Endothelial cell of umbilical vein (primary cell): Measurements from ENCODE around the gene SPRING1. TPM values are rescaled to one million over a fixed set of nuclear protein-coding genes. Genes with fewer than 3 reads are reported as not detected.

Experiments used
- BruUV-seq: library from RNA; stranded (reverse); fragments of 400-500 nt; replicated peaks from 2 replicates; lab custom pipeline; 2021; lab: Mats Ljungman, UMichigan
- CTCF ChIA-PET: fragments of 300-600, 350-600 bp; sonication (Branson Sonifier 250); formaldehyde crosslinking; loops from one replicate; lab custom pipeline; 2021; ENCODE audit warnings: antibody characterized with exemption, inconsistent platforms; lab: Charles Lee
- POLR2A ChIA-PET: fragments of 300-600, 350-600 bp; sonication (Branson Sonifier 250); formaldehyde crosslinking; loops from one replicate; lab custom pipeline; 2021; ENCODE audit warnings: antibody characterized with exemption, inconsistent platforms; lab: Charles Lee
- DNase-seq: peaks from one replicate; pipeline ENCODE4 v3.0.0-alpha.2; 2011; ENCODE audit warnings: low read depth, low spot score
- FAIRE-seq: peaks from 2 replicates; lab custom pipeline; 2011; peaks lifted over from hg19 to GRCh38; lab: Jason Lieb, UNC
- H2AFZ ChIP-seq: 2 replicates; pipeline ENCODE4 v1.6.0; 2012; ENCODE audit warnings: low read depth, low read length, control low read depth, inconsistent platforms
- H3K27ac ChIP-seq: 2 replicates; pipeline ENCODE4 v1.5.1; 2011; ENCODE audit warnings: low read depth, mild to moderate bottlenecking, control low read depth, low read length, moderate library complexity; ENCODE audit not compliant: insufficient read depth
- H3K27me3 ChIP-seq, 2 experiments: 2 replicates each; pipeline versions ENCODE4 v1.6.0 to v1.6.1; 2011; ENCODE audit warnings: low read length in 2 of 2, mixed read lengths in 1 of 2; ENCODE audit not compliant: control insufficient read depth in 2 of 2, insufficient read depth in 2 of 2
- H3K36me3 ChIP-seq, 2 experiments: 2 replicates in 1 of 2; 3 replicates in 1 of 2; pipeline ENCODE4 v1.5.1; 2011; ENCODE audit warnings: low read length in 2 of 2, mild to moderate bottlenecking in 1 of 2, moderate library complexity in 1 of 2; ENCODE audit not compliant: control insufficient read depth in 2 of 2, insufficient read depth in 2 of 2; ENCODE audit errors: extremely low read depth in 1 of 2
- H3K4me1 ChIP-seq: 3 replicates; pipeline ENCODE4 v1.5.1; 2011; ENCODE audit warnings: mild to moderate bottlenecking, low read length; ENCODE audit not compliant: control insufficient read depth, insufficient read depth; ENCODE audit errors: extremely low read depth
- H3K4me2 ChIP-seq: 2 replicates; pipeline ENCODE4 v1.6.1; 2011; ENCODE audit warnings: low read length, control low read depth, mixed read lengths; ENCODE audit not compliant: insufficient read depth
- H3K4me3 ChIP-seq, 3 experiments: fragments of 200-600 bp in 1 of 3; sonication (generic), shearing (Covaris generic) in 1 of 3; replicated peaks in 1 of 3; 2 replicates each; pipeline ENCODE4 v1.5.1; 2011 to 2016; ENCODE audit warnings: control low read depth in 3 of 3, low read length in 3 of 3, mild to moderate bottlenecking in 2 of 3, inconsistent platforms in 1 of 3, low read depth in 1 of 3, moderate library complexity in 1 of 3; ENCODE audit not compliant: insufficient read depth in 1 of 3
- H3K79me2 ChIP-seq: 2 replicates; pipeline ENCODE4 v1.6.0; 2012; ENCODE audit warnings: low read length, inconsistent platforms; ENCODE audit not compliant: control insufficient read depth, insufficient read depth
- H3K9ac ChIP-seq: replicated peaks from 2 replicates; pipeline ENCODE3; 2011; ENCODE audit warnings: low read length, control low read depth; ENCODE audit not compliant: insufficient read depth; ENCODE audit errors: extremely low read depth
- H3K9me1 ChIP-seq: replicated peaks from 3 replicates; pipeline ENCODE4 v1.6.0; 2011; ENCODE audit warnings: mild to moderate bottlenecking, low read length; ENCODE audit not compliant: control insufficient read depth, insufficient read depth; ENCODE audit errors: extremely low read depth
- H3K9me3 ChIP-seq: replicated peaks from 2 replicates; pipeline ENCODE4 v1.5.1; 2012; ENCODE audit warnings: low read length, inconsistent platforms; ENCODE audit not compliant: control insufficient read depth, insufficient read depth
- H4K20me1 ChIP-seq: replicated peaks from 2 replicates; pipeline ENCODE3; 2011; ENCODE audit warnings: mild to moderate bottlenecking, low read length; ENCODE audit not compliant: control insufficient read depth, insufficient read depth; ENCODE audit errors: extremely low read depth
- CTCF ChIP-seq, 2 donors: IDR thresholded peaks; 1 replicate in 1 of 2; 2 replicates in 1 of 2; pipeline ENCODE4 v1.5.1; 2011; ENCODE audit warnings: low read length in 2 of 2, mild to moderate bottlenecking in 2 of 2, moderate library complexity in 2 of 2, control low read depth in 1 of 2, inconsistent platforms in 1 of 2, low read depth in 1 of 2; ENCODE audit not compliant: insufficient read depth in 1 of 2; ENCODE audit errors: extremely low read depth in 1 of 2
- EZH2 ChIP-seq: IDR thresholded peaks from 2 replicates; pipeline ENCODE4 v1.6.1; 2012; ENCODE audit warnings: borderline replicate concordance, low read depth, mild to moderate bottlenecking, moderate library complexity, low read length, inconsistent platforms; ENCODE audit not compliant: severe bottlenecking
- FOS ChIP-seq: IDR thresholded peaks from 2 replicates; pipeline ENCODE4 v1.6.1; 2011; ENCODE audit warnings: mild to moderate bottlenecking, low read length, moderate library complexity, borderline replicate concordance; ENCODE audit not compliant: insufficient read depth
- JUN ChIP-seq: IDR thresholded peaks from 2 replicates; pipeline ENCODE4 v1.6.1; 2011; ENCODE audit warnings: borderline replicate concordance, low read depth; ENCODE audit not compliant: insufficient read length, insufficient read depth
- MAX ChIP-seq: IDR thresholded peaks from 2 replicates; pipeline ENCODE4 v1.6.1; 2011; ENCODE audit not compliant: insufficient read depth, insufficient read length
- MYC ChIP-seq: IDR thresholded peaks from one replicate; pipeline ENCODE4 v1.6.1; 2011; ENCODE audit warnings: mild to moderate bottlenecking, low read depth, low read length
- POLR2A ChIP-seq: IDR thresholded peaks from 2 replicates; pipeline ENCODE4 v1.6.1; 2012; ENCODE audit warnings: low read depth, mild to moderate bottlenecking, control low read depth, low read length
- POLR2AphosphoS5 ChIP-seq: IDR thresholded peaks from 2 replicates; pipeline ENCODE4 v1.6.1; 2012; ENCODE audit warnings: low read depth, mild to moderate bottlenecking, control low read depth, low read length, moderate library complexity; ENCODE audit not compliant: insufficient read depth
- dilution Hi-C: fragments of 300-500 bp; cut with MboI; formaldehyde crosslinking; loops from one replicate; pipeline ENCODE4 v1.15.0; 2019; ENCODE audit warnings: low sequenced_read_pairs; ENCODE audit not compliant: extremely low pct_ligation_motif_present
- intact Hi-C: fragments of 100-400 bp; cut with micrococcal nuclease; formaldehyde crosslinking; loops from one replicate; pipeline ENCODE4 v1.10.0; 2022
- polyA plus RNA-seq, 4 experiments: library from polyadenylated mRNA; depleted of rRNA in 3 of 4; stranded (reverse) in 3 of 4; unstranded in 1 of 4; fragments of >200 nt; gene quantifications; 2 replicates each; pipeline versions ENCODE4 v1.2.1 to v1.2.3, GENCODE V29; 2011 to 2012; ENCODE audit warnings: missing spikeins in 1 of 4
- total RNA-seq: library from RNA; stranded (reverse); gene quantifications from 2 replicates; pipeline ENCODE4 v1.2.3, GENCODE V29; 2021

The SPRING1 gene
- total and polyA plus RNA-seq, 2 donors (not counting 3 experiments of a cell fraction or from before 2014, with no cell fraction given): 17.5 to 40.4 TPM

GRCh38 chr12:116710370-116711150 is 27.3 kb downstream of the SPRING1 start:
- no peak for FAIRE-seq
- Histone ChIP-seq H3K36me3 (peaks cover 0 to 9% of the 10 kb centered on the region in 2 experiments), H3K4me3 (no peak overlapping the region), H3K9me1 (no peaks in the 10 kb centered on the region), H3K79me2 (no peaks in the 10 kb centered on the region), H3K9me3 (no peaks in the 10 kb centered on the region), H4K20me1 (no peaks in the 10 kb centered on the region), H3K27me3 (peaks cover 15% of the 10 kb centered on the region in 2 experiments), H3K4me2 (no peak overlapping the region), H3K9ac (no peak overlapping the region), H3K4me1 (no peaks in the 10 kb centered on the region), H2AFZ (no peak overlapping the region), H3K27ac (no peak overlapping the region)
- dilution Hi-C loops: no loop called here
- intact Hi-C loops: no loop called here
- POLR2A ChIA-PET: no interaction called here
- DNase-seq: no peak
- CTCF ChIA-PET: interaction anchor here (0.9 to 2.4 kb wide), 7 partner anchors 9 to 727 kb away, joined by 3 to 25 read pairs (median 6); no protein-coding TSS in a partner anchor
- BruUV-seq: no TSS peak
- no peak for TF ChIP-seq JUN
- no peak for TF ChIP-seq FOS
- TF ChIP-seq EZH2: no peak
- TF ChIP-seq POLR2AphosphoS5: no peak
- no peak for TF ChIP-seq POLR2A
- TF ChIP-seq CTCF (IDR thresholded peaks at IDR 0.05; ENCODE audit: extremely low read depth in 1 of 2, insufficient read depth in 1 of 2, low read depth in 1 of 2, low read length in 2 of 2): no peak
- TF ChIP-seq MYC: no peak
- TF ChIP-seq MAX: no peak
